ENCODE data around the gene CTSL. TPM values are rescaled to one million over a fixed set of nuclear protein-coding genes. Genes with fewer than 3 reads are reported as not detected.
A peak's percentile ranks its signal among the peaks of the same experiment; 100 is the strongest.

CTSL gene
- under 1 TPM in 1 of 2 experiments, not detected in 1; 0.96 TPM for total RNA-seq

GRCh38 chr9:87725900-87726709 lies at the start of gene CTSL:
TSS of gene CTSL (plus strand) at chr9:87726119. CDS start at chr9:87727604, 1,485 bp downstream.
- Mint-ChIP-seq H3K9me3 (ENCODE audit: low read depth) (no peaks in the 10 kb centered on the region), H3K27ac (no peak within 1 kb of the TSS), H3K4me1 (peaks cover 4% of the 10 kb centered on the region), H3K4me3 (peak within 1 kb of the TSS; percentile 60), H3K27me3 (peaks cover 32% of the 10 kb centered on the region), H3K36me3 (no peaks in the 10 kb centered on the region)
- CTCF ChIA-PET = no interaction called here
- ATAC-seq (peak; percentile 63), DNase-seq (no peak)

DNA sequence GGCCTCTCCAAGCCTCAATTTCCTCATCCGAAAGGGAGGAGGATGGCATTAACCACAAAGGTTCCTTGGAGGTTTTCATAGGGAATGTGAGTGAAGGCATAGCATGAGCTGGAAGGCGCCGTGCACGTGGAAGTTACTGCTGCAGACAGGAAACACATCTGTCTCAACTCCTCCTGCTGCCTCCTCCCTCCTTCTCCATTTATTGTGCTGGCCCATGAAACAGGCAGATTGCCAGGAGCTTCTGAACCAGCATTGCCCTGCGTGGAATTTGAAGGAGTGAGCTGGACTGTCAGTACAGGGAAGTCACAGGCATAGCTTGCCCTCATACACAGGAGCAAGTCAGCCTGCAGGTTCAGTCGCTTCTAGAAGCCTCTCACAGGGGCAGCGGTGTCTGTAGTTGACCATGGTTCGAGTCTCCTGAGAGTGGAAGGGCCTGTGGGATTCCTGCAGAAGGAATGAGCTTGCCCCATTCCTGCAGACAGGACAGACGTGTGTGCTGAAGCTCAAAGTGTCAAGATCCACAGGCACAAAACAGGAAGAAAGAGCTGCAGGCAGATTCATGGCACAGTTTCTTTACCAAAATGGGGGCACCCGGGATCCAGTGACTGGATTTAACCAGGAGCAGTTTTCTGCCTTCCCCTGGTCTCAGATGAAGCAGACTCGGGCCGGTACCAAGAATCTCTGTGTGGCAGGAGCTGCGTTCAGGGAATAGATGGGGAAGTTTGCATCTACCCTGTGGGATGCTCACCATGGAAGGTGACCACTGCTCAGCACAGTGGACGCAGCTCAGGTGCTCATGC lies 48.7 kb upstream of the CTSL start:
- ATAC-seq = no peak
- H3K4me1 Mint-ChIP-seq = no peaks in the 10 kb centered on the region
- H3K9me3 Mint-ChIP-seq (ENCODE audit: low read depth) = no peaks in the 10 kb centered on the region
- H3K27ac Mint-ChIP-seq = no peak overlapping the region
- H3K27me3 Mint-ChIP-seq = no peaks in the 10 kb centered on the region
- no peak overlapping the region for H3K4me3 Mint-ChIP-seq
- CTCF ChIA-PET = no interaction called here
- no peak for DNase-seq
- no peaks in the 10 kb centered on the region for H3K36me3 Mint-ChIP-seq

DNA sequence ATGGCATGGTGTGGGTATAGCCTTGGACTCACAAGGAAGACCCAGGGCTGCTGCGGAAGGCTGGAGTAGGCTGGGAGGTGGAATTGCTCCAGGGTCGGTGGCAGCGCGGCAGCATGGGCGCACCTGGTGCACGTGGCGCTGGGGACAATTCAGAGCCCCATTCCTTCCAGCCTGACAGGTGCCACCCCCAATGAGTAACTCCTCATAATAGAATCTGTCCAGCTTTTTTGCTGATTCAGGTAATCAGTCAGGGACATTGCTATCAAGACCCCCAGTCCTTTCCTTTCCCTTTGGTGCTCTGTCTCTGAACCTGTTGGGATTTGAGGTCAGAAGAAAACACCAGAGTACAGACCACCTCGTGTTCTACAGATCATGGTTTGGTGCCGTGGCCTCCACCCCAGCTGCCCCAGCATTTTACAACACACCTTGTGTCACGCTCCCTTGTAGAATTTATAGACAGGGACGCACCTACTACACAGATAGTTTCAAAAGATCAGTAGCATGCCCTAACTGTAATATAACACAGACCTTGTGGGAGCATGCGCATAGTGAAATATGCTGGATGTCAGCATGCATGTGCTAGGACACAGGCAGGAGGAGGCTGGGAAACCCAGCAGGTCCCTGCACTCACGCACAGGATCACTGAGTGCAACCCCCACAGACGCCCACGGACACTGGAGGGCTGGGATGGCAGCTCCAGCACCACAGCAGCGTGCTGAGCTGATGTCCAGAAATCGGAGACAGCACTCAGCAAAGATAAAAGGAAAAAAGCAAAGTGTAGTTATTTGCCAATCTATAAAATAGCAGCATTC lies 47.9 kb upstream of the CTSL start:
- no peaks in the 10 kb centered on the region for H3K27me3 Mint-ChIP-seq
- H3K4me1 Mint-ChIP-seq = no peaks in the 10 kb centered on the region
- no peak overlapping the region for H3K27ac Mint-ChIP-seq
- DNase-seq (no peak), ATAC-seq (no peak)
- no peak overlapping the region for H3K4me3 Mint-ChIP-seq
- no peaks in the 10 kb centered on the region for H3K36me3 Mint-ChIP-seq
- no peaks in the 10 kb centered on the region for H3K9me3 Mint-ChIP-seq (ENCODE audit: low read depth)
- CTCF ChIA-PET = no interaction called here

GRCh38 chr9:87678650-87679355 lies 47.1 kb upstream of the CTSL start:
- CTCF ChIA-PET = no interaction called here
- no peaks in the 10 kb centered on the region for H3K4me1 Mint-ChIP-seq
- H3K27ac Mint-ChIP-seq = no peak overlapping the region
- H3K27me3 Mint-ChIP-seq = no peaks in the 10 kb centered on the region
- H3K4me3 Mint-ChIP-seq = no peak overlapping the region
- no peaks in the 10 kb centered on the region for H3K9me3 Mint-ChIP-seq (ENCODE audit: low read depth)
- no peak for ATAC-seq
- no peak for DNase-seq
- H3K36me3 Mint-ChIP-seq = no peaks in the 10 kb centered on the region

DNA sequence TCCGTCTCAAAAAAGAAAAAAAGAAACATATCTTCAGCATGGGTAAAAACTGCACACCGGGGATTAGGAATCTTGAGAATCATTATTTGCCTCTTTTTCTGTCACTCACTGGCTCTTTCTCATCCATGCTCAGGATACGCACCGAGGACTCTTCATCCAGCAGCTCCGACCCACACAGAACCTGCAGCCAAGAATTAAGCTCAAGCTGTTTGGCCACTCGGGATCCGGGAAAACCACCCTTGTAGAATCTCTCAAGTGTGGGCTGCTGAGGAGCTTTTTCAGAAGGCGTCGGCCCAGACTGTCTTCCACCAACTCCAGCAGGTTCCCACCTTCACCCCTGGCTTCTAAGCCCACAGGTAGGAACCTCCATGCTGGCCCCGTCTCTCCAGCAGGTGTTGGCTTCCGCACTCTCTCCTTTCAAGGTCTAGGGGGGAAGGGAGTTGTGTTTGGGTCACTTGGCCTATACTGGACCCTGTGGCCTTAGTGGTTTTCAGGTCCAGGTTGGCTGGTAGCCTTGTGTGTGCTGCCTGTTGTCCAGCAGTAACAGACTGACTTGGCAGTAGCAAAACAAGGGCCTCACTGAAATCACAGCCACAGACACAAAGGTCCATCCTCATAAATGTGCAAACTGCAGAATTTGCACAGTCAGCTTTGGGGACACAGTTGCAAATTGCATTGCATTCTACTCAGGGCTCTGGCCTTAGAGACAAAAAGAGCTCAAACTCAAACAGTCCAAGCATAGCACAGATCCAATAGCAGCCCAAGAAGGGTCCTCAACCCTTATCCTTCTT lies 44.5 kb upstream of the CTSL start:
- no peak for DNase-seq
- Mint-ChIP-seq H3K27ac (no peak overlapping the region), H3K27me3 (no peaks in the 10 kb centered on the region), H3K9me3 (ENCODE audit: low read depth) (no peaks in the 10 kb centered on the region), H3K36me3 (no peaks in the 10 kb centered on the region), H3K4me1 (peaks cover 2% of the 10 kb centered on the region), H3K4me3 (no peak overlapping the region)
- ATAC-seq = no peak
- CTCF ChIA-PET = no interaction called here

- Mint-ChIP-seq H3K36me3 (no peaks in the 10 kb centered on the region), H3K4me1 (peaks cover 2% of the 10 kb centered on the region), H3K27ac (no peak overlapping the region), H3K9me3 (ENCODE audit: low read depth) (no peaks in the 10 kb centered on the region), H3K27me3 (no peaks in the 10 kb centered on the region), H3K4me3 (no peak overlapping the region)
- DNase-seq = no peak
- CTCF ChIA-PET = no interaction called here
- ATAC-seq = no peak
Observed at GRCh38 chr9:87682085-87682484, 43.8 kb upstream of the CTSL start.

GRCh38 chr9:87682618-87683017 lies 43.3 kb upstream of the CTSL start:
- CTCF ChIA-PET = no interaction called here
- no peaks in the 10 kb centered on the region for H3K36me3 Mint-ChIP-seq
- no peak for ATAC-seq

DNA sequence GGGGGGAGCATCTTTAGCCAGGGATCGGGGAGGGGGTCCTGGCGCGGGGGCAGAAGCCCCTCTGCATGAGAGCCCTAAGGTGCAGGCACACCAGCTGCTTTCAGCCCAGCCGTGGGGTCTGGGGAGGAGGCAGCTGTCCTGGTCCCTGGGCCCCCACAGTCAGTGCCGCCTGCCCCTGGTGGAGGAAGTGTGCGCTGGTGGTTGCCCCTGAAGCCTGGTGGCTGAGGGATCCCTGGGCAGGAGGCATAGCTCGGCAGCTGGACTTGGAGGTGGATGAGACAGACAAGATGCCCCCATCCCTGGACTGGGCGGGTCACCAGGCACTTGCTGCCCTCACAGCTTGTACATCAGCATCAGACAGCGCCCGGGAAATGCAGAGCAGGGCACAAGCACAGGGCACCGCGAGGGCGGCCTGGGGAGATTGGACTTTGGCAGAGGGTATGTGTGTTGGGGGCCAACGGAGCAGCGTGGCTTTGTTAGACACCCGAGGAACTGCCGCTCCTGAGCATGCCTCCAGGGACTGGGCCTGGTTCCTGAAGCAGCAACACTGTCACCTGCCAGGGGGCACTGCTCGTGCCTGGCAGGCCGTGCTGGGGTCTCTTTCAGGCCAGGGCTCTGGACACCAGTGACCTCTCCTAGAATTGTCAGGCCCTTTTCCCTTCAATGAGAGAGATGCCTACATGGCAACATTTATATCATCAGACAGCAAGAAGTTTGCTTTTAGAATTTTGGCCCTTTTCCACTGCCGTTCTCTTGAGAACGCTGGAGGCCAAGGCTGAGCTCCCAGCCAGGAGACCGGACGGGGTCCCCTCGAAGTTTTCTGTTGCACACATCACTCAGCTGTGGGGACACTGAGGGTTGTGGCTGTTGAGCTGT lies 41.9 kb upstream of the CTSL start:
- Mint-ChIP-seq H3K36me3 (no peaks in the 10 kb centered on the region), H3K27me3 (no peaks in the 10 kb centered on the region), H3K4me3 (no peak overlapping the region), H3K4me1 (peaks cover 2% of the 10 kb centered on the region), H3K9me3 (ENCODE audit: low read depth) (no peaks in the 10 kb centered on the region), H3K27ac (no peak overlapping the region)
- no peak for ATAC-seq
- CTCF ChIA-PET = no interaction called here
- no peak for DNase-seq

More at GRCh38 chr9:87682618-87683017, 43.3 kb upstream of the CTSL start:
- Mint-ChIP-seq H3K27me3 (no peaks in the 10 kb centered on the region), H3K4me3 (no peak overlapping the region), H3K4me1 (peaks cover 2% of the 10 kb centered on the region), H3K9me3 (ENCODE audit: low read depth) (no peaks in the 10 kb centered on the region), H3K27ac (no peak overlapping the region)
- no peak for DNase-seq

DNA sequence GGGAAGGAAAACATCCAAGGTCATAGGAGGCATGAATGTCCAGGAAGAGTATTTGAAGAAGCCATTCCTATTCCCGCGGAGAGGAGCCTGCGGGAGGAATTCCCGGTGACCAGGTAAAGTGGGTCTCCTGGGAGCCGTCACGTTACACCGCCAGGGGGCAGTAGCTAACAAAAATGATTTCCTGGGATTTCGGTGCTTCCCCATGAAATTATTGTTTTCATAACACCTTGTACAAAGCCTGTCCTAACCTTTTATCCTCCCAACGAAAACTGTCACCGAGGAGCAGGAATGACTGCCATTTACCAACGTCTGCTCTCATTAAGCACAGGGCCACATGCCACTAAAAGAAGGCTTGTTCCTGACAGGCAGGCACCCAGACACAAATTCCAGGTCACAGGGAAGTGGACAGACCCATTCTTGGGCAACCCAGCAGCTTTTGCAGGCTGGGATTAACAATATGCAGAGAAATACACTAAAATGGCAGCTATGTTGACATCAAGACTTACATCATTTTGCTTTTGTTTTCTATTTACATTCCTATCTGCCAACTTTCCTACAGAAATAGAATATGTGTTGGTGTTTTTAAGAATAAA lies 41.2 kb upstream of the CTSL start:
- H3K27ac Mint-ChIP-seq = no peak overlapping the region
- H3K4me3 Mint-ChIP-seq = no peak overlapping the region
- H3K9me3 Mint-ChIP-seq (ENCODE audit: low read depth) = no peaks in the 10 kb centered on the region
- ATAC-seq = no peak
- no peaks in the 10 kb centered on the region for H3K27me3 Mint-ChIP-seq
- CTCF ChIA-PET = no interaction called here
- DNase-seq = no peak
- peaks cover 2% of the 10 kb centered on the region for H3K4me1 Mint-ChIP-seq
- H3K36me3 Mint-ChIP-seq = no peaks in the 10 kb centered on the region

DNA sequence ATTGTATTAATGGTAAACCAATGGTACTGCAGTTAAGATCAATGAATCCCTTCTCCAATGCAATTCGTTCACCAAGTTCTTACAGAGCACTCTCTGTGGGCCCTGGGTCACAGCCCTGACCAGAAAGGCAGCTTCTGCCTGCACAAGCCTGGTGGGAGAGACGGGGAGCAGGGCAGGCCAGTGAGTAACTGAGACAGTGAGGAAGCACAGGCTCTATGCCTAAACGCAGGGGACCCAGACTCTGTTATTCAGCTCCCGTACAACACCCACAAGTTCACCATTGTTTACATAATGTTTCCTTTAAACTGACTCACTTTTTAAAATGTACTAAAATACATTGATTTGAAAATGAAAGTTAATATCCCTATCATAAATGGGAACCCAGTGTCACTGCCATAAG lies 40.5 kb upstream of the CTSL start:
- Mint-ChIP-seq H3K4me1 (peaks cover 2% of the 10 kb centered on the region), H3K27ac (no peak overlapping the region), H3K9me3 (ENCODE audit: low read depth) (no peaks in the 10 kb centered on the region), H3K36me3 (no peaks in the 10 kb centered on the region), H3K4me3 (no peak overlapping the region), H3K27me3 (no peaks in the 10 kb centered on the region)
- CTCF ChIA-PET = no interaction called here
- ATAC-seq = no peak
- no peak for DNase-seq

GRCh38 chr9:87685871-87686519 lies 39.9 kb upstream of the CTSL start:
- CTCF ChIA-PET = no interaction called here
- Mint-ChIP-seq H3K36me3 (no peaks in the 10 kb centered on the region), H3K27me3 (peaks cover 4% of the 10 kb centered on the region), H3K4me3 (no peak overlapping the region), H3K4me1 (peaks cover 2% of the 10 kb centered on the region), H3K9me3 (ENCODE audit: low read depth) (no peaks in the 10 kb centered on the region), H3K27ac (no peak overlapping the region)
- DNase-seq (no peak), ATAC-seq (no peak)
